Left forelimb (tissue), 1 donor: Measurements from ENCODE around the gene SNRPD3.
"Not testable (repeated sequence)": the region's sequence is repeated elsewhere in the genome, so short reads cannot be mapped to it uniquely, and the experiment has no call there.

Experiments used
- DNase-seq: peaks from one replicate; pipeline ENCODE4 v3.0.0-alpha.2; 2018; ENCODE audit warnings: low spot score

Gene SNRPD3

GRCh38 chr22:24555165-24556039 is at the start of gene SNRPD3:
SNRPD3 (plus strand) TSS chr22:24555999; CDS start chr22:24557675, 1,676 bp downstream.
- DNase-seq: peak; percentile 100

GRCh38 chr22:24506802-24507438 is 48.9 kb upstream of the SNRPD3 start:
- DNase-seq: no peak

GRCh38 chr22:24507716-24508115 is 48.1 kb upstream of the SNRPD3 start:
- no peak for DNase-seq

GRCh38 chr22:24510637-24511625 is 44.9 kb upstream of the SNRPD3 start:
- DNase-seq: no peak

GRCh38 chr22:24512043-24512442 is 43.8 kb upstream of the SNRPD3 start:
- DNase-seq: no peak

- no peak for DNase-seq
These were observed 42.2 kb upstream of the SNRPD3 start for GRCh38 chr22:24513378-24514240.

GRCh38 chr22:24514241-24515026 is 41.4 kb upstream of the SNRPD3 start:
- no peak for DNase-seq

GRCh38 chr22:24515027-24515338 is 40.8 kb upstream of the SNRPD3 start:
- no peak for DNase-seq

- no peak for DNase-seq
These were observed 39.5 kb upstream of the SNRPD3 start for GRCh38 chr22:24516301-24516737.

- no peak for DNase-seq
These were observed 38.4 kb upstream of the SNRPD3 start for GRCh38 chr22:24517446-24517845.

GRCh38 chr22:24518228-24518627 is 37.6 kb upstream of the SNRPD3 start:
- DNase-seq: no peak

- no peak for DNase-seq
These were observed 36.9 kb upstream of the SNRPD3 start for GRCh38 chr22:24518771-24519485.

- DNase-seq: no peak
These were observed 36.3 kb upstream of the SNRPD3 start for GRCh38 chr22:24519496-24519895.

GRCh38 chr22:24521791-24522245 is 34.0 kb upstream of the SNRPD3 start:
- no peak for DNase-seq

- no peak for DNase-seq
These were observed 31.9 kb upstream of the SNRPD3 start for GRCh38 chr22:24523873-24524272.

- no peak for DNase-seq
These were observed 30.3 kb upstream of the SNRPD3 start for GRCh38 chr22:24525416-24526037.

- no peak for DNase-seq
These were observed 29.6 kb upstream of the SNRPD3 start for GRCh38 chr22:24526191-24526590.

- DNase-seq: no peak
These were observed 25.9 kb upstream of the SNRPD3 start for GRCh38 chr22:24529898-24530297.

- not testable (repeated sequence) for DNase-seq
These were observed 24.8 kb upstream of the SNRPD3 start for GRCh38 chr22:24530968-24531367.
